GM12874 (cell line): Measurements from ENCODE around the gene FOXE3.

Experiments
- CTCF ChIP-seq: IDR thresholded peaks from 2 replicates; pipeline ENCODE4 v1.5.1; 2011; ENCODE audit warnings: low read depth, mild to moderate bottlenecking, control low read depth, low read length, moderate library complexity; ENCODE audit not compliant: insufficient read depth

The FOXE3 gene

GRCh38 chr1:47384083-47384482, 32.0 kb upstream of the FOXE3 start:
- no peak for TF ChIP-seq CTCF

- TF ChIP-seq CTCF: no peak
Measured at GRCh38 chr1:47385020-47385419, 31.1 kb upstream of the FOXE3 start.

GRCh38 chr1:47386268-47386667, 29.8 kb upstream of the FOXE3 start:
- no peak for TF ChIP-seq CTCF

GRCh38 chr1:47388030-47388890, 27.8 kb upstream of the FOXE3 start:
- TF ChIP-seq CTCF: no peak

GRCh38 chr1:47388891-47389238, 27.2 kb upstream of the FOXE3 start:
- peak; percentile 91 for TF ChIP-seq CTCF

GRCh38 chr1:47389731-47390130, 26.4 kb upstream of the FOXE3 start:
- TF ChIP-seq CTCF: no peak

GRCh38 chr1:47390843-47391242, 25.2 kb upstream of the FOXE3 start:
- TF ChIP-seq CTCF: no peak
